Activated naive CD4-positive, alpha-beta T cell treated with anti-CD3 and anti-CD28 coated beads, Interleukin-2, amount 10 ng/mL, durations not matched to agents 7 days and 5 days (primary cell): ENCODE measurements around the gene CTPS2.

Experiments
- CTCF ChIA-PET: fragments of 350-600 bp; sonication (Branson Sonifier 250); formaldehyde crosslinking; loops from one replicate; lab custom pipeline; 2021; ENCODE audit warnings: antibody characterized with exemption; lab: Charles Lee
- DNase-seq: peaks from one replicate; pipeline ENCODE4 v3.0.0-alpha.2; 2020
- H3K27ac Mint-ChIP-seq: one replicate; pipeline ENCODE4 v1.8.0; 2021; ENCODE audit warnings: mild to moderate bottlenecking, moderate library complexity, mixed read lengths
- H3K27me3 Mint-ChIP-seq: one replicate; pipeline ENCODE4 v1.8.0; 2021; ENCODE audit warnings: mild to moderate bottlenecking, mixed read lengths
- H3K36me3 Mint-ChIP-seq: one replicate; pipeline ENCODE4 v1.8.0; 2021; ENCODE audit warnings: mixed read lengths
- H3K4me1 Mint-ChIP-seq: one replicate; pipeline ENCODE4 v1.8.0; 2021; ENCODE audit warnings: mixed read lengths
- H3K4me3 Mint-ChIP-seq: one replicate; pipeline ENCODE4 v1.8.0; 2021; ENCODE audit warnings: mild to moderate bottlenecking, moderate library complexity, mixed read lengths
- H3K9me3 Mint-ChIP-seq: one replicate; pipeline ENCODE4 v1.8.0; 2021; ENCODE audit warnings: mixed read lengths

Gene CTPS2

GRCh38 chrX:16566571-16566970 lies 145.9 kb downstream of the CTPS2 start:
- no peaks in the 10 kb centered on the region for H3K27me3 Mint-ChIP-seq
- no peak for DNase-seq
- H3K36me3 Mint-ChIP-seq = no peaks in the 10 kb centered on the region
- H3K9me3 Mint-ChIP-seq = no peaks in the 10 kb centered on the region
- CTCF ChIA-PET = no interaction called here
- H3K4me3 Mint-ChIP-seq = no peak overlapping the region
- H3K27ac Mint-ChIP-seq = no peak overlapping the region
- no peaks in the 10 kb centered on the region for H3K4me1 Mint-ChIP-seq

GRCh38 chrX:16560173-16560572 lies 152.3 kb downstream of the CTPS2 start:
- Mint-ChIP-seq H3K27me3 (no peaks in the 10 kb centered on the region), H3K27ac (no peak overlapping the region), H3K36me3 (no peaks in the 10 kb centered on the region), H3K9me3 (peaks cover 3% of the 10 kb centered on the region), H3K4me1 (peaks cover 16% of the 10 kb centered on the region), H3K4me3 (no peak overlapping the region)
- CTCF ChIA-PET = no interaction called here
- DNase-seq = no peak

- peaks cover 16% of the 10 kb centered on the region for H3K4me1 Mint-ChIP-seq
- H3K4me3 Mint-ChIP-seq = no peak overlapping the region
- no peaks in the 10 kb centered on the region for H3K27me3 Mint-ChIP-seq
- DNase-seq = no peak
- H3K36me3 Mint-ChIP-seq = no peaks in the 10 kb centered on the region
- no peak overlapping the region for H3K27ac Mint-ChIP-seq
- CTCF ChIA-PET = no interaction called here
- H3K9me3 Mint-ChIP-seq = peaks cover 3% of the 10 kb centered on the region
These were observed 153.3 kb downstream of the CTPS2 start for GRCh38 chrX:16559206-16559619.

GRCh38 chrX:16558489-16558888 lies 154.0 kb downstream of the CTPS2 start:
- Mint-ChIP-seq H3K27ac (no peak overlapping the region), H3K9me3 (peaks cover 3% of the 10 kb centered on the region), H3K4me1 (peaks cover 16% of the 10 kb centered on the region), H3K27me3 (no peaks in the 10 kb centered on the region), H3K36me3 (no peaks in the 10 kb centered on the region), H3K4me3 (no peak overlapping the region)
- DNase-seq = no peak
- CTCF ChIA-PET = no interaction called here

GRCh38 chrX:16552546-16552945 lies 159.9 kb downstream of the CTPS2 start:
- Mint-ChIP-seq H3K4me3 (no peak overlapping the region), H3K27me3 (no peaks in the 10 kb centered on the region), H3K36me3 (no peaks in the 10 kb centered on the region), H3K4me1 (no peaks in the 10 kb centered on the region), H3K27ac (no peak overlapping the region), H3K9me3 (peaks cover 3% of the 10 kb centered on the region)
- CTCF ChIA-PET = no interaction called here
- DNase-seq = no peak

- Mint-ChIP-seq H3K9me3 (no peaks in the 10 kb centered on the region), H3K27me3 (no peaks in the 10 kb centered on the region), H3K4me3 (no peak overlapping the region), H3K4me1 (no peaks in the 10 kb centered on the region), H3K36me3 (no peaks in the 10 kb centered on the region), H3K27ac (no peak overlapping the region)
- no peak for DNase-seq
- CTCF ChIA-PET = no interaction called here
These were observed 164.8 kb downstream of the CTPS2 start for GRCh38 chrX:16547644-16548043.

- no peaks in the 10 kb centered on the region for H3K36me3 Mint-ChIP-seq
- no peaks in the 10 kb centered on the region for H3K9me3 Mint-ChIP-seq
- CTCF ChIA-PET = no interaction called here
- no peak overlapping the region for H3K27ac Mint-ChIP-seq
- no peak overlapping the region for H3K4me3 Mint-ChIP-seq
- no peaks in the 10 kb centered on the region for H3K27me3 Mint-ChIP-seq
- no peaks in the 10 kb centered on the region for H3K4me1 Mint-ChIP-seq
- DNase-seq = no peak
These were observed 167.5 kb downstream of the CTPS2 start for GRCh38 chrX:16544969-16545368.
